CD8-positive, alpha-beta memory T cell (primary cell): ENCODE measurements around the gene SLC8A3. TPM values are rescaled to one million over a fixed set of nuclear protein-coding genes. Genes with fewer than 3 reads are reported as not detected.

Experiments used
- CTCF ChIA-PET: fragments of 350-600 bp; sonication (Branson Sonifier 250); formaldehyde crosslinking; loops from one replicate; lab custom pipeline; 2021; ENCODE audit warnings: antibody characterized with exemption; lab: Charles Lee
- POLR2A ChIA-PET: fragments of 350-600 bp; sonication (Branson Sonifier 250); formaldehyde crosslinking; loops from one replicate; lab custom pipeline; 2021; ENCODE audit warnings: antibody characterized with exemption; lab: Charles Lee
- DNase-seq, 5 donors: peaks; one replicate each; pipeline versions ENCODE4 v3.0.0 to v3.0.0-alpha.2; 2020 to 2022; ENCODE audit warnings: mixed read lengths in 1 of 5
- H3K27ac ChIP-seq: one replicate; pipeline ENCODE4 v1.7.0; 2013; ENCODE audit warnings: low read depth, mild to moderate bottlenecking, low read length, moderate library complexity
- H3K27me3 ChIP-seq: 2 replicates; pipeline ENCODE4 v1.7.0; 2013; ENCODE audit warnings: low read length, mild to moderate bottlenecking; ENCODE audit not compliant: insufficient read depth, poor library complexity, severe bottlenecking
- H3K36me3 ChIP-seq: 2 replicates; pipeline ENCODE4 v1.7.0; 2013; ENCODE audit warnings: mild to moderate bottlenecking, low read length, moderate library complexity; ENCODE audit not compliant: insufficient read depth
- H3K4me1 ChIP-seq: 2 replicates; pipeline ENCODE4 v1.7.0; 2013; ENCODE audit warnings: mild to moderate bottlenecking, low read length, moderate library complexity; ENCODE audit not compliant: insufficient read depth
- H3K4me3 ChIP-seq: 2 replicates; pipeline ENCODE4 v1.7.0; 2013; ENCODE audit warnings: mild to moderate bottlenecking, low read length
- H3K9me3 ChIP-seq: 2 replicates; pipeline ENCODE4 v1.7.0; 2013; ENCODE audit warnings: mild to moderate bottlenecking, low read length
- H3K27ac Mint-ChIP-seq, 8 donors: one replicate each; pipeline ENCODE4 v1.8.0; 2020 to 2021; ENCODE audit warnings: mixed read lengths in 8 of 8, mild to moderate bottlenecking in 6 of 8, inconsistent platforms in 3 of 8, moderate library complexity in 3 of 8
- H3K27me3 Mint-ChIP-seq, 2 donors: one replicate each; pipeline ENCODE4 v1.8.0; 2020 to 2021; ENCODE audit warnings: mixed read lengths in 2 of 2, mild to moderate bottlenecking in 1 of 2, moderate library complexity in 1 of 2
- H3K36me3 Mint-ChIP-seq, 3 donors: one replicate each; pipeline ENCODE4 v1.8.0; 2020 to 2021; ENCODE audit warnings: mixed read lengths in 3 of 3, inconsistent platforms in 1 of 3, mild to moderate bottlenecking in 1 of 3
- H3K4me1 Mint-ChIP-seq, 3 donors: one replicate each; pipeline ENCODE4 v1.8.0; 2020 to 2021; ENCODE audit warnings: mixed read lengths in 3 of 3, inconsistent platforms in 1 of 3, mild to moderate bottlenecking in 1 of 3
- H3K4me3 Mint-ChIP-seq, 7 donors: one replicate each; pipeline ENCODE4 v1.8.0; 2020 to 2021; ENCODE audit warnings: mixed read lengths in 7 of 7, mild to moderate bottlenecking in 6 of 7, moderate library complexity in 4 of 7, inconsistent platforms in 2 of 7
- H3K9me3 Mint-ChIP-seq, 5 donors: one replicate each; pipeline ENCODE4 v1.8.0; 2020 to 2022; ENCODE audit warnings: mixed read lengths in 5 of 5, mild to moderate bottlenecking in 3 of 5, moderate library complexity in 2 of 5, inconsistent platforms in 1 of 5
- polyA plus RNA-seq: library from polyadenylated mRNA; unstranded; fragments of 300-500 nt; fragmentation: Illumina TruSeq; gene quantifications from one replicate; pipeline ENCODE4 v1.2.3, GENCODE V29; 2021
- total RNA-seq, 2 experiments: library from RNA; stranded (reverse); gene quantifications; one replicate each; pipeline ENCODE4 v1.2.3, GENCODE V29; 2021

Gene SLC8A3
- total and polyA plus RNA-seq, 3 experiments from 2014 or later: 0.09 TPM; not detected in 2

DNA sequence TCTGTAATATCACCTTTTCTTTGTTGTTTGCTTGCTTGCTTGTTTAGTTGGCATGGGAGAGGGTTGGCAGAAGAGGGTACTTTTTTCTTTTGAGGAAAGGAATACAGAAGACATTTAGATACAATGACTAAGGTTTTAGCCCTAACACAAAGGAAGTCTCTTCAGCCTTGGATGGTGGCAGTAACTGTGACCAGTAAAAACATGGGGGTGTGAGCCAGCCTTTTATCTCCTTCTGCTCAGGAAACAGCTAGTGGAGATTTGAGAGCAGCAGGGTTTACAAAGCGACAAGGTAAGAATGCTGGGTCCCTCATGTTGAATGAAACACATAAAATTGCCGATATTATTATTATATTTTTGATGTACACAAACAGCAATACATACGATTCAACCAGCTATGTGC lies 40.4 kb downstream of the SLC8A3 start:
- H3K27ac ChIP-seq: no peak overlapping the region
- Mint-ChIP-seq H3K27ac (no peak overlapping the region), H3K9me3 (no peaks in the 10 kb centered on the region), H3K27me3 (peaks cover 9 to 27% of the 10 kb centered on the region in 2 donors), H3K4me3 (no peak overlapping the region), H3K36me3 (no peaks in the 10 kb centered on the region), H3K4me1 (no peaks in the 10 kb centered on the region)
- ChIA-PET CTCF (no interaction called here), POLR2A (no interaction called here)
- H3K4me3 ChIP-seq: no peak overlapping the region
- H3K4me1 ChIP-seq: no peaks in the 10 kb centered on the region
- no peaks in the 10 kb centered on the region for H3K27me3 ChIP-seq
- H3K36me3 ChIP-seq: no peaks in the 10 kb centered on the region
- no peak for DNase-seq
- no peaks in the 10 kb centered on the region for H3K9me3 ChIP-seq

DNA sequence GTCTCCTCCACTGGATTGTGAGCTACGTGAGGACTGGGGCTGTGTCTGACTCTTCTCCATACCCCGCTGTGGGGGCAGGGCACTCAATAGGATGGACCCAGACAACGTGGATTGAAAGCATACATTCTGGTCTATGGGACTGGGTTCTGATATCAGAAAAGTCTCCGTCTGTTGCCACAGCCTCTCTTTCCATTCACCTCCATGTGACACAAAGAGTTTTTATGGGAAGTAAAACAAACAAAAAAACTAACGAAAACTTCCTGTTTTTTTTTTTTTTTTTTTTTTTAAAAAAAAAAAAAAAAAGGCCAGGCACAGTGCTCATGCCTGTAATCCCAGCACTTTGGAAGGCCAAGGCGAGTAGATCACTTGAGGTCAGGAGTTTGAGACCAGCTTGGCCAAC lies 44.7 kb downstream of the SLC8A3 start:
- H3K4me1 Mint-ChIP-seq: no peaks in the 10 kb centered on the region
- no peaks in the 10 kb centered on the region for H3K36me3 ChIP-seq
- CTCF ChIA-PET: no interaction called here
- no peaks in the 10 kb centered on the region for H3K27me3 ChIP-seq
- H3K4me3 ChIP-seq: no peak overlapping the region
- no peak overlapping the region for H3K4me3 Mint-ChIP-seq
- peaks cover 9 to 29% of the 10 kb centered on the region in 2 donors for H3K27me3 Mint-ChIP-seq
- H3K36me3 Mint-ChIP-seq: no peaks in the 10 kb centered on the region
- no peak for DNase-seq
- no peaks in the 10 kb centered on the region for H3K4me1 ChIP-seq
- no peak overlapping the region for H3K27ac Mint-ChIP-seq
- no peak overlapping the region for H3K27ac ChIP-seq
- POLR2A ChIA-PET: no interaction called here
- H3K9me3 ChIP-seq: no peaks in the 10 kb centered on the region
- H3K9me3 Mint-ChIP-seq: no peaks in the 10 kb centered on the region

DNA sequence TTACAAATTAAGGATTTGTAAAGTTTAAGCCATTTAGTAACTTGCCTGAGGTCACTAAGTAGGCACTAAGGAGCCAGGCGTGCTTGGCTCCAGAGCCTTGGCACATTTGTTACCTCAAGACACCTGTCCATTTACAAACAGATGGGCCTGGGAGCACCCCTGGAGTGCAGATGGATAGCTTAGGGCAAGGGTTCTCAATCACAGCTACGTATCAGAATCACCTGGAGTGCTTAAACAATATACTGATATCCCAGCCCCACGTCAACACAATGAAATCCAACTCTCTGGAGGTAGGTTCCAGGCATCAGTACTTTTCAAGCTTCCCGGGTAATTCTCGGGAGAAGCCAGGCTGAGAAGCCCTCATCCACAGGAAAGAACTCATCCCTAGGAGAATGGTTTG lies 45.4 kb downstream of the SLC8A3 start:
- Histone ChIP-seq H3K27me3 (no peaks in the 10 kb centered on the region), H3K36me3 (no peaks in the 10 kb centered on the region), H3K4me3 (no peak overlapping the region), H3K27ac (no peak overlapping the region), H3K9me3 (no peaks in the 10 kb centered on the region), H3K4me1 (no peaks in the 10 kb centered on the region)
- POLR2A ChIA-PET: no interaction called here
- H3K4me1 Mint-ChIP-seq: no peaks in the 10 kb centered on the region
- no peak overlapping the region for H3K4me3 Mint-ChIP-seq
- H3K36me3 Mint-ChIP-seq: no peaks in the 10 kb centered on the region
- H3K27ac Mint-ChIP-seq: no peak overlapping the region
- no peak for DNase-seq
- no peaks in the 10 kb centered on the region for H3K9me3 Mint-ChIP-seq
- peaks cover 6 to 24% of the 10 kb centered on the region in 2 donors for H3K27me3 Mint-ChIP-seq
- CTCF ChIA-PET: no interaction called here

DNA sequence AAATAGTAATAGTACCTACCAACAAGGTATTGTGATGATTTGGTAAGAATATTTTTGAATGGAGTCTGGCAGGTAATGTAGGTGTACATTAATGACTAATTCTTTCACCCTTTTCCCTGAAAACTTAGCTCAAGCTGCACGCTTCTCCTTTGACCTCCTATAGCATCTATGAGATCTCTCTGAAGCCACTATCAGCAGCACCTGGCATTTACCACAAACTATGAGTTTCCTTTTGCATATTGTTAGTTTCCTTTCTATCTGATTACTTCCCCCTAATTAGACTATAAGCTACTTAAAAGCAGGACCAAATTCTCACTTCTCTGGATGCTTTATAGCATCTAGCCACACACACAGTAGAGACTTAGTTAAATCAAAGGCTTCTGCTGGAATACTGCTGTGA lies 48.1 kb downstream of the SLC8A3 start:
- Mint-ChIP-seq H3K27me3 (peaks cover 5 to 11% of the 10 kb centered on the region in 2 donors), H3K4me1 (no peaks in the 10 kb centered on the region), H3K36me3 (no peaks in the 10 kb centered on the region), H3K4me3 (no peak overlapping the region), H3K27ac (no peak overlapping the region), H3K9me3 (no peaks in the 10 kb centered on the region)
- no peak for DNase-seq
- H3K4me3 ChIP-seq: no peak overlapping the region
- H3K4me1 ChIP-seq: no peaks in the 10 kb centered on the region
- no peaks in the 10 kb centered on the region for H3K9me3 ChIP-seq
- no peak overlapping the region for H3K27ac ChIP-seq
- H3K27me3 ChIP-seq: no peaks in the 10 kb centered on the region
- ChIA-PET CTCF (no interaction called here), POLR2A (no interaction called here)
- no peaks in the 10 kb centered on the region for H3K36me3 ChIP-seq

DNA sequence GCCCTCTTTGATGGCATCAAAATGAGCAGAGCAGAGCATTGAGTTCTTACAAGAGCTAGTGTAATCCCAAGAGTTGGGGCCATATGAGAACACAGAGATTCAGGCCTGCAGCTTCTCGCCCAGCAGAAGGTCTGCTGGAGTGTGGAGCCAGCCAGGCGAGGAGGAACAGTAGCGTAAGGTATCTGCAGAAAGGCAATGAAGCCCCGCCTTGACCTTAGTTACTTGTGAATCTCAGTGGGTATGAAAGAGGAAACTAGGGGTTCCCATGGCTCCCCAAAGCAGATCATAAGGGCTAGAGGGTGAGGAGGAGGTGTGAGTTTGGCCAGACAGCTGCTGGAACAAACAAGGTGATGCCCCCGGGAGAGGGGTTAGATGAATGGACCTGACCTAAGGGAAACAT lies 49.4 kb downstream of the SLC8A3 start:
- Histone ChIP-seq H3K27ac (no peak overlapping the region), H3K4me1 (no peaks in the 10 kb centered on the region), H3K9me3 (no peaks in the 10 kb centered on the region), H3K36me3 (no peaks in the 10 kb centered on the region), H3K4me3 (no peak overlapping the region), H3K27me3 (no peaks in the 10 kb centered on the region)
- no peak for DNase-seq
- H3K4me1 Mint-ChIP-seq: no peaks in the 10 kb centered on the region
- H3K27ac Mint-ChIP-seq: no peak overlapping the region
- H3K4me3 Mint-ChIP-seq: no peak overlapping the region
- ChIA-PET POLR2A (no interaction called here), CTCF (no interaction called here)
- no peaks in the 10 kb centered on the region for H3K9me3 Mint-ChIP-seq
- no peaks in the 10 kb centered on the region for H3K36me3 Mint-ChIP-seq
- H3K27me3 Mint-ChIP-seq: peaks cover 6 to 17% of the 10 kb centered on the region in 2 donors

DNA sequence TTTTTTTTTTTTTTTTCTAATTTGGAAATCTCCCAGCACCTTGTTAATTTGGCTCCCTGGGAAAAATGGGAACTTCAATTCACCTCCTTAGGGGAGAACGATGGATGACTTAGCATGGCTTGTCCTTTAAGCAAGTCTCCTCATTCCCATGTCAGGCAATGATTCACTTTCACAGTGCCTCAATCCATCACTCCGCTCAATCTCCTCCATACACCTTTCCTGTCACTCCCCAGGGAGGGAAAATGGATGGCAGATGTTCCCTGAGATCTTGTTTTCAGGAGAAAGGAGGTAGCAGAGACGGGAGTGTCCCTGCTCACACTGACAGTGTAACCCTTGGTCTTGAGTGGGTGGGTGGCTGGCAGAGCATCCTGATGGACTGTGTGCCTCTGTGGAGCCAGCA lies 51.0 kb downstream of the SLC8A3 start:
- POLR2A ChIA-PET: no interaction called here

DNA sequence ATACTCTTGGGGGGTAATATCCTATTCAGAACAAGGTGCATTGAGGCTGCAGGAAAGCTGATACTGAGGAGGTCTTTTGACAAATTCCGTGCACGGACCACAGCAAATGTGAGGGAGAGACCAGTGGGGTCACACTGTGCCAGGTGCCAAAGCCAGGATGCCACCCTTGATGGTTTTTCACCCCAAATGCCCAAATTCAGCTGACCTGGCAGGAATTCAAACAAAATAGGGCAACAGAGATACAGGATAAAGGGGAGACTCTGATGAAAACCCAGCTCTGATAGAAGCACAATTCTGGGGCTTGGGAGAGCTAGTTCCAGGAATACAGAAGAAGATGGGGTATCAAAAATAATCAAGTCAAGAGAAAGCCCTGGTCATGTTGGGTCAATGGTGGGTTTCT lies 55.3 kb downstream of the SLC8A3 start:
- no peak overlapping the region for H3K27ac Mint-ChIP-seq
- H3K9me3 Mint-ChIP-seq: no peaks in the 10 kb centered on the region
- no peak for DNase-seq
- Histone ChIP-seq H3K27ac (no peak overlapping the region), H3K36me3 (no peaks in the 10 kb centered on the region), H3K4me1 (no peaks in the 10 kb centered on the region), H3K27me3 (peaks cover 6% of the 10 kb centered on the region), H3K9me3 (no peaks in the 10 kb centered on the region), H3K4me3 (no peak overlapping the region)
- H3K36me3 Mint-ChIP-seq: no peaks in the 10 kb centered on the region
- ChIA-PET POLR2A (no interaction called here), CTCF (no interaction called here)
- peaks cover 7 to 42% of the 10 kb centered on the region in 2 donors for H3K27me3 Mint-ChIP-seq
- H3K4me1 Mint-ChIP-seq: no peaks in the 10 kb centered on the region
- no peak overlapping the region for H3K4me3 Mint-ChIP-seq

More for the DNA sequence above, 51.0 kb downstream of the SLC8A3 start:
- Histone ChIP-seq H3K9me3 (no peaks in the 10 kb centered on the region), H3K4me3 (no peak overlapping the region), H3K36me3 (no peaks in the 10 kb centered on the region), H3K4me1 (no peaks in the 10 kb centered on the region), H3K27me3 (peaks cover 5% of the 10 kb centered on the region), H3K27ac (no peak overlapping the region)
- CTCF ChIA-PET: no interaction called here
- H3K4me3 Mint-ChIP-seq: no peak overlapping the region
- peaks cover 4 to 24% of the 10 kb centered on the region in 2 donors for H3K27me3 Mint-ChIP-seq
- no peaks in the 10 kb centered on the region for H3K36me3 Mint-ChIP-seq
- H3K27ac Mint-ChIP-seq: no peak overlapping the region
- no peaks in the 10 kb centered on the region for H3K4me1 Mint-ChIP-seq
- no peak for DNase-seq
- no peaks in the 10 kb centered on the region for H3K9me3 Mint-ChIP-seq

DNA sequence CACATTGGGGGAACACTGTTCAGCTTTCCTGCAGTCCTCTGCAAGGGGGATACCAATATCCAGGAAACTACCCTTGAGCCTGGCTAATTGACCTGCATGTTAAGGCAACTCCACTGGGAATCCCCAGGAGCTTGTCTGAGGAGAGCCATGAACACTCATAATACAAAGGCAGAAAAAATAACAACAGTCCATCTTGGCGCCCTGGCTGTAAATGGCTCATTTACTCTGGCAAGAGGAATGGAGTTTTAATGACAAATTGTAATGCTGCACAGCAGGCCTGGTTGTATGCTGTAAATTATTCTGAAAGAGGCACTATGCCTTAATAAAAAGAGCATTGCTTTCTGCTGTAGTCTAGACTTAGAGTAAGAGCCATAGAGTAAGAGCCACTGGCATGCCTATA lies 58.3 kb downstream of the SLC8A3 start:
- H3K4me1 Mint-ChIP-seq: no peaks in the 10 kb centered on the region
- no peaks in the 10 kb centered on the region for H3K9me3 Mint-ChIP-seq

DNA sequence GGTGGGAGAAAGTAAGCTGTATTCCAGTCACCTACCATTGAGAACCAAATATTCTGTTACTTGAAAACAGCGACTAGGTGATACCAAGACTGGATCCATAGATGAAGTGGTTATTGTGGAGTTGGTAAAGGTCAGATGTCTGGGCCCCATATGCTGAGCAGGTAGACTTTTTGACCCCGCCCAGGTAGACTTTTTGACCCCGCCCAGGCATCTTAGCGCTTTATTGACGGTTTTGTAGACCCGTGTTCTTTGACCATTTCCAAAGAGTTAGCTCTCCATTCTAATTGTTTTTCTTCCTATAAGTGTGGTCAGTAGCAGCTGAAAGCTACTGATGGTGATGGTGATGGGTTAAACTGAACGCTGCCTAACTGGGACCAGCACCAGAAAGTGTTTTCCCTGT lies 61.6 kb downstream of the SLC8A3 start:
- H3K9me3 ChIP-seq: no peaks in the 10 kb centered on the region
- H3K27ac Mint-ChIP-seq: no peak overlapping the region
- no peaks in the 10 kb centered on the region for H3K36me3 Mint-ChIP-seq
- no peak overlapping the region for H3K4me3 Mint-ChIP-seq
- no peak for DNase-seq
- H3K27ac ChIP-seq: no peak overlapping the region
- H3K4me1 ChIP-seq: no peaks in the 10 kb centered on the region
- H3K4me1 Mint-ChIP-seq: no peaks in the 10 kb centered on the region
- no peaks in the 10 kb centered on the region for H3K36me3 ChIP-seq
- H3K9me3 Mint-ChIP-seq: no peaks in the 10 kb centered on the region
- CTCF ChIA-PET: no interaction called here
- POLR2A ChIA-PET: interaction anchor here (0.5 kb wide), 1 partner anchor 73 kb away, joined by 7 read pairs; no protein-coding TSS in a partner anchor
- H3K27me3 Mint-ChIP-seq: peaks cover 7 to 21% of the 10 kb centered on the region in 2 donors
- no peak overlapping the region for H3K4me3 ChIP-seq
- H3K27me3 ChIP-seq: no peaks in the 10 kb centered on the region

More for the DNA sequence above, 58.3 kb downstream of the SLC8A3 start:
- DNase-seq: no peak
- H3K27me3 ChIP-seq: peaks cover 6% of the 10 kb centered on the region
- peaks cover 11 to 39% of the 10 kb centered on the region in 2 donors for H3K27me3 Mint-ChIP-seq
- H3K4me3 Mint-ChIP-seq: no peak overlapping the region
- CTCF ChIA-PET: no interaction called here
- H3K4me1 ChIP-seq: no peaks in the 10 kb centered on the region
- no peaks in the 10 kb centered on the region for H3K9me3 ChIP-seq
- no peak overlapping the region for H3K27ac Mint-ChIP-seq
- no peaks in the 10 kb centered on the region for H3K36me3 ChIP-seq
- POLR2A ChIA-PET: no interaction called here
- H3K27ac ChIP-seq: no peak overlapping the region
- no peaks in the 10 kb centered on the region for H3K36me3 Mint-ChIP-seq
- no peak overlapping the region for H3K4me3 ChIP-seq
